IMR-90 (cell line): ENCODE results near the gene DDX39A. TPM values are rescaled to one million over a fixed set of nuclear protein-coding genes. Genes with fewer than 3 reads are reported as not detected.
A peak's percentile ranks its signal among the peaks of the same experiment; 100 is the strongest.

Source experiments
- ATAC-seq: fragments of 200-7000 bp; cut with Tn5 transposase; 2 replicates; pipeline ENCODE4 v1.9.1; 2020; ENCODE audit warnings: low read depth, mild to moderate bottlenecking, moderate library complexity
- BruUV-seq: library from RNA; stranded (reverse); fragments of 400-500 nt; replicated peaks from 2 replicates; lab custom pipeline; 2021; lab: Mats Ljungman, UMichigan
- CTCF ChIA-PET: fragments of 300-600 bp; formaldehyde crosslinking; extraction: SDS; loops from one replicate; lab custom pipeline; 2021; ENCODE audit warnings: antibody characterized with exemption; lab: Yijun Ruan, JAX
- POLR2A ChIA-PET: fragments of 300-600 bp; sonication (Branson Sonifier 250); formaldehyde crosslinking; loops from one replicate; lab custom pipeline; 2022; ENCODE audit warnings: antibody characterized with exemption; ENCODE audit not compliant: unreplicated experiment; lab: Charles Lee
- DNase-seq: peaks from one replicate; pipeline ENCODE4 v3.0.0; 2013
- H2AFZ ChIP-seq: replicated peaks from 2 replicates; pipeline ENCODE3; 2013; ENCODE audit warnings: low read length, mild to moderate bottlenecking; ENCODE audit not compliant: poor library complexity
- H2AK5ac ChIP-seq: 2 replicates; pipeline ENCODE4 v1.6.1; 2013; ENCODE audit warnings: low read depth, low read length, inconsistent platforms
- H2AK9ac ChIP-seq: replicated peaks from 2 replicates; pipeline ENCODE3; 2013; ENCODE audit warnings: mild to moderate bottlenecking, low read depth, low read length, moderate library complexity; ENCODE audit not compliant: poor library complexity
- H2BK120ac ChIP-seq: 2 replicates; pipeline ENCODE4 v1.6.1; 2013; ENCODE audit warnings: low read depth, low read length, inconsistent platforms
- H2BK15ac ChIP-seq: 3 replicates; pipeline ENCODE4 v1.6.1; 2013; ENCODE audit warnings: low read depth, low read length, inconsistent platforms
- H2BK20ac ChIP-seq: 2 replicates; pipeline ENCODE4 v1.6.1; 2013; ENCODE audit warnings: low read depth, mild to moderate bottlenecking, inconsistent platforms, low read length, moderate library complexity
- H2BK5ac ChIP-seq: 2 replicates; pipeline ENCODE4 v1.6.1; 2013; ENCODE audit warnings: mild to moderate bottlenecking, low read depth, low read length, inconsistent platforms; ENCODE audit not compliant: poor library complexity, severe bottlenecking
- H3K14ac ChIP-seq: replicated peaks from 2 replicates; pipeline ENCODE4 v1.6.1; 2013; ENCODE audit warnings: low read depth, low read length, inconsistent platforms
- H3K18ac ChIP-seq: 2 replicates; pipeline ENCODE4 v1.6.1; 2013; ENCODE audit warnings: low read depth, low read length, control low read depth
- H3K23ac ChIP-seq: 2 replicates; pipeline ENCODE4 v1.6.1; 2013; ENCODE audit warnings: low read depth, low read length, inconsistent platforms
- H3K27ac ChIP-seq: 2 replicates; pipeline ENCODE4 v1.5.1; 2013; ENCODE audit warnings: mild to moderate bottlenecking, control low read depth, low read length; ENCODE audit not compliant: insufficient read depth
- H3K27me3 ChIP-seq: 2 replicates; pipeline ENCODE4 v1.6.1; 2013; ENCODE audit warnings: low read length; ENCODE audit not compliant: control insufficient read depth, insufficient read depth
- H3K36me3 ChIP-seq: 2 replicates; pipeline ENCODE4 v1.6.1; 2013; ENCODE audit warnings: low read length, mixed read lengths; ENCODE audit not compliant: control insufficient read depth, insufficient read depth
- H3K4ac ChIP-seq: 2 replicates; pipeline ENCODE4 v1.6.1; 2013; ENCODE audit warnings: low read depth, low read length, inconsistent platforms
- H3K4me1 ChIP-seq: 2 replicates; pipeline ENCODE4 v1.6.1; 2013; ENCODE audit warnings: low read length, mixed read lengths; ENCODE audit not compliant: control insufficient read depth, insufficient read depth
- H3K4me2 ChIP-seq: 2 replicates; pipeline ENCODE4 v1.6.1; 2013; ENCODE audit warnings: low read depth, mild to moderate bottlenecking, control low read depth, low read length, moderate library complexity
- H3K4me3 ChIP-seq: 2 replicates; pipeline ENCODE4 v1.5.1; 2013; ENCODE audit warnings: low read depth, mild to moderate bottlenecking, control low read depth, low read length, moderate library complexity; ENCODE audit not compliant: insufficient read depth
- H3K56ac ChIP-seq: 2 replicates; pipeline ENCODE4 v1.6.1; 2013; ENCODE audit warnings: low read length, inconsistent platforms; ENCODE audit not compliant: insufficient read depth; ENCODE audit errors: extremely low read depth
- H3K79me1 ChIP-seq, 2 experiments: 2 replicates each; pipeline ENCODE4 v1.6.1; 2013; ENCODE audit warnings: low read length in 2 of 2, inconsistent platforms in 1 of 2, low read depth in 1 of 2
- H3K9ac ChIP-seq: 2 replicates; pipeline ENCODE4 v1.6.1; 2013; ENCODE audit warnings: low read depth, low read length, control low read depth
- H3K9me1 ChIP-seq: 2 replicates; pipeline ENCODE4 v1.6.1; 2013; ENCODE audit warnings: low read length, inconsistent platforms; ENCODE audit not compliant: insufficient read depth
- H3K9me3 ChIP-seq: 2 replicates; pipeline ENCODE4 v1.6.1; 2013; ENCODE audit warnings: low read length; ENCODE audit not compliant: control insufficient read depth, insufficient read depth
- H4K20me1 ChIP-seq: 2 replicates; pipeline ENCODE4 v1.6.1; 2013; ENCODE audit warnings: low read length, inconsistent platforms; ENCODE audit not compliant: insufficient read depth
- H4K5ac ChIP-seq: 2 replicates; pipeline ENCODE4 v1.6.1; 2013; ENCODE audit warnings: mild to moderate bottlenecking, low read depth, low read length, control low read depth
- H4K8ac ChIP-seq, 2 experiments: 2 replicates each; pipeline ENCODE4 v1.6.1; 2013; ENCODE audit warnings: low read depth in 2 of 2, low read length in 2 of 2, control low read depth in 1 of 2, inconsistent platforms in 1 of 2
- H4K91ac ChIP-seq: 2 replicates; pipeline ENCODE4 v1.6.1; 2013; ENCODE audit warnings: low read depth, low read length, inconsistent platforms; ENCODE audit not compliant: insufficient read depth
- BHLHE40 ChIP-seq: fragments of 150-350 bp; IDR thresholded peaks from 2 replicates; pipeline ENCODE4 v1.6.1; 2016; ENCODE audit warnings: mild to moderate bottlenecking, low read depth, low read length
- CEBPB ChIP-seq: IDR thresholded peaks from 2 replicates; pipeline ENCODE4 v1.6.1; 2012; ENCODE audit warnings: low read depth, low read length, improper control_type of control experiment
- CHD1 ChIP-seq: IDR thresholded peaks from 2 replicates; pipeline ENCODE4 v1.6.1; 2012; ENCODE audit warnings: low read depth, low read length, improper control_type of control experiment
- CTCF ChIP-seq: conservative IDR thresholded peaks from 2 replicates; pipeline ENCODE4 v1.5.1; 2012; ENCODE audit warnings: mild to moderate bottlenecking, low read depth, low read length, improper control_type of control experiment
- FOS ChIP-seq: fragments of 150-350 bp; IDR thresholded peaks from 2 replicates; pipeline ENCODE4 v1.6.1; 2016; ENCODE audit warnings: low read depth, low read length
- MAFK ChIP-seq: IDR thresholded peaks from 2 replicates; pipeline ENCODE4 v1.6.1; 2012; ENCODE audit warnings: low read depth, low read length, improper control_type of control experiment
- MAZ ChIP-seq: IDR thresholded peaks from 2 replicates; pipeline ENCODE4 v1.6.1; 2012; ENCODE audit warnings: low read depth, mild to moderate bottlenecking, low read length, improper control_type of control experiment, moderate library complexity, borderline replicate concordance
- NFE2L2 ChIP-seq: fragments of 150-350 bp; IDR thresholded peaks from 2 replicates; pipeline ENCODE4 v1.6.1; 2016; ENCODE audit warnings: low read depth, mild to moderate bottlenecking, low read length
- POLR2A ChIP-seq: IDR thresholded peaks from 2 replicates; pipeline ENCODE4 v1.6.1; 2012; ENCODE audit warnings: mild to moderate bottlenecking, low read depth, low read length
- RAD21 ChIP-seq: IDR thresholded peaks from 2 replicates; pipeline ENCODE4 v1.6.1; 2012; ENCODE audit warnings: low read length, improper control_type of control experiment
- RCOR1 ChIP-seq: IDR thresholded peaks from 2 replicates; pipeline ENCODE4 v1.6.1; 2012; ENCODE audit warnings: mild to moderate bottlenecking, low read length, improper control_type of control experiment; ENCODE audit not compliant: insufficient replicate concordance
- SMC3 ChIP-seq: fragments of 150-350 bp; IDR thresholded peaks from 2 replicates; pipeline ENCODE4 v1.6.1; 2016; ENCODE audit warnings: low read depth, mild to moderate bottlenecking, antibody characterized with exemption, low read length, moderate library complexity
- WGBS, 2 experiments: methylation state at CpG; one replicate each; pipeline versions ENCODE4 v1.1.5 to v1.1.7; 2013; ENCODE audit warnings: missing lambda C conversion rate in 2 of 2; ENCODE audit not compliant: insufficient read length in 1 of 2; ENCODE audit errors: extremely low coverage in 2 of 2; 5-methylcytosine and 5-hydroxymethylcytosine counted together
- dilution Hi-C: fragments of 300-500 bp; cut with HindIII; formaldehyde crosslinking; loops from one replicate; pipeline ENCODE4 v1.14.3; 2018; ENCODE audit warnings: low sequenced_read_pairs; ENCODE audit not compliant: unreplicated experiment
- in situ Hi-C: fragments of 300-500 bp; cut with MboI; formaldehyde crosslinking; loops from 3 replicates; pipeline ENCODE4 v1.14.3; 2019; ENCODE audit warnings: low sequenced_read_pairs, inconsistent platforms, mixed read lengths
- intact Hi-C: fragments of 100-400 bp; cut with micrococcal nuclease; formaldehyde crosslinking; loops from 2 replicates; pipeline ENCODE4 v1.10.0; 2022
- polyA plus RNA-seq, 3 experiments: library from polyadenylated mRNA; depleted of rRNA; stranded (reverse); fragments of >200 nt; gene quantifications; 2 replicates each; pipeline ENCODE4 v1.2.3, GENCODE V29; 2012; ENCODE audit warnings: low replicate concordance in 1 of 3
- total RNA-seq: library from RNA; depleted of rRNA; stranded (reverse); fragments of >200 nt; gene quantifications from 2 replicates; pipeline ENCODE4 v1.2.3, GENCODE V29; 2012

The DDX39A gene
- total and polyA plus RNA-seq, 2 of the 4 experiments (the other 2 are of a cell fraction): 82.5 to 83.0 TPM

DNA sequence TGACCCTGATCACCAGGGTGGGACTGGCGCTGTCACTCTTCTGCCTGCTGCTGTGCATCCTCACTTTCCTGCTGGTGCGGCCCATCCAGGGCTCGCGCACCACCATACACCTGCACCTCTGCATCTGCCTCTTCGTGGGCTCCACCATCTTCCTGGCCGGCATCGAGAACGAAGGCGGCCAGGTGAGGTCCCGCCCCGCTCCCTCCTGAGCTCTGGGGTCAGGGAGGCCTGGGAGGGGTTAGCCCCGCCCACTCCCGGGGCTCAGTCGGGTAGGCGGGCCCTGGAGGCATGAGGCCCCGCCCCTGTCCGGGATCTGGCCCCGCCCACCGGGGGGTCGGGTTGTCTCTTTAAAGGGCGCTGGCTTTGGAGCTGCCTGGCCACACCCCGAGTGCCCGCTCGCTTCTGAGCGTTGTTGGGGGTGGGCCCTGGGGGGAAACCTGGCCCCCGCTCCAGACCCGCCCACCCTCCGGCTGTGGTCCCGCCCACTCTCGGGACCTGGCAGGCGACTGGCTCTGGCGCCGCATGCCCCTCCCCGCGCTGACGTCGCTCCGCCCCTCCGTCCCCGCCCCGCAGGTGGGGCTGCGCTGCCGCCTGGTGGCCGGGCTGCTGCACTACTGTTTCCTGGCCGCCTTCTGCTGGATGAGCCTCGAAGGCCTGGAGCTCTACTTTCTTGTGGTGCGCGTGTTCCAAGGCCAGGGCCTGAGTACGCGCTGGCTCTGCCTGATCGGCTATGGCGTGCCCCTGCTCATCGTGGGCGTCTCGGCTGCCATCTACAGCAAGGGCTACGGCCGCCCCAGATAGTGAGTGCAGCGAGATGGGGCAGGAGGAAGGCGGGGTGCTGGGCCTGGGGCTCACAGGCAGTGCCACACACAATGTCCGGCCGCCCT, 13.1 kb downstream of the DDX39A start:
- Histone ChIP-seq H3K18ac (no peak overlapping the region), H2AK5ac (peak overlapping the region; percentile 60), H2BK20ac (no peak overlapping the region), H3K56ac (no peak overlapping the region), H3K27ac (no peak overlapping the region), H4K91ac (no peak overlapping the region), H3K27me3 (no peaks in the 10 kb centered on the region), H2AFZ (peak overlapping the region; percentile 77), H3K9ac (no peak overlapping the region), H3K14ac (no peak overlapping the region), H3K4me1 (no peaks in the 10 kb centered on the region), H3K9me1 (peaks cover 6% of the 10 kb centered on the region; the same call in 1 of the 2 replicates), H3K4me3 (peak overlapping the region; percentile 7; the same call in 1 of the 2 replicates), H3K36me3 (peaks cover 50% of the 10 kb centered on the region), H2BK15ac (no peak overlapping the region), H3K4me2 (peak overlapping the region; percentile 12; the same call in 1 of the 2 replicates), H2BK5ac (no peak overlapping the region), H2BK120ac (no peak overlapping the region), H4K5ac (no peak overlapping the region), H4K20me1 (peaks cover 25% of the 10 kb centered on the region), H3K23ac (no peak overlapping the region; the same call in 1 of the 2 replicates), H4K8ac (peak overlapping the region in 1 of 2 experiments; percentile 67; a peak in 1 of 4 replicates), H2AK9ac (peak overlapping the region; percentile 93), H3K9me3 (no peaks in the 10 kb centered on the region; the same call in 1 of the 2 replicates), H3K79me1 (peaks cover 0 to 14% of the 10 kb centered on the region in 2 experiments; a peak in 2 of 4 replicates), H3K4ac (no peak overlapping the region)
- 22% methylated on average over 19 of the region's 61 CpGs; no CpG with 5 or more reads in 1 of the 2 experiments for WGBS, 2 experiments
- in situ Hi-C loops: no loop called here
- DNase-seq: peak; percentile 73
- ATAC-seq: peak; percentile 95
- POLR2A ChIA-PET: no interaction called here
- dilution Hi-C loops: no loop called here
- CTCF ChIA-PET: interaction anchor here (0.6 to 1.6 kb wide), 6 partner anchors 8 to 269 kb away, joined by 3 to 7 read pairs (median 4); partner anchors contain the start of gene ASF1B
- BruUV-seq: no TSS peak
- intact Hi-C loops: loop anchor here (1.0 to 2.0 kb wide), 2 partner anchors 206 to 257 kb away; no protein-coding TSS in a partner anchor
- no peak for TF ChIP-seq MAFK
- TF ChIP-seq BHLHE40: no peak
- no peak for TF ChIP-seq NFE2L2
- no peak for TF ChIP-seq FOS
- peak; percentile 83 for TF ChIP-seq CTCF
- TF ChIP-seq SMC3: peak; percentile 66
- peak; percentile 79 for TF ChIP-seq RAD21
- no peak for TF ChIP-seq POLR2A
- TF ChIP-seq MAZ: peak; percentile 89; the same call in 1 of the 2 replicates
- TF ChIP-seq CHD1: no peak
- TF ChIP-seq CEBPB: no peak
- TF ChIP-seq RCOR1: no peak
